ENCODE results near the gene AQP9.
A peak's percentile ranks its signal among the peaks of the same experiment; 100 is the strongest.
"Not testable (repeated sequence)": the region's sequence is repeated elsewhere in the genome, so short reads cannot be mapped to it uniquely, and the experiment has no call there.

Gene AQP9

GRCh38 chr15:58138106-58138505 lies at the start of gene AQP9:
TSS of gene AQP9 (plus strand) at chr15:58138381. CDS start at chr15:58138566, 185 bp downstream.
- no peak for DNase-seq

- no peak for DNase-seq
These were observed 42.8 kb upstream of the AQP9 start for GRCh38 chr15:58095415-58095814.

GRCh38 chr15:58096529-58097084 lies 41.6 kb upstream of the AQP9 start:
- DNase-seq = no peak

- DNase-seq = no peak
These were observed 34.7 kb upstream of the AQP9 start for GRCh38 chr15:58103482-58103881.

GRCh38 chr15:58108117-58108516 lies 30.1 kb upstream of the AQP9 start:
- DNase-seq = no peak

GRCh38 chr15:58109419-58109818 lies 28.8 kb upstream of the AQP9 start:
- no peak for DNase-seq

- DNase-seq = no peak
These were observed 27.0 kb upstream of the AQP9 start for GRCh38 chr15:58110999-58111717.

GRCh38 chr15:58111718-58112104 lies 26.5 kb upstream of the AQP9 start:
- no peak for DNase-seq

GRCh38 chr15:58113358-58113757 lies 24.8 kb upstream of the AQP9 start:
- not testable (repeated sequence) for DNase-seq

- no peak for DNase-seq
These were observed 23.8 kb upstream of the AQP9 start for GRCh38 chr15:58114388-58114787.

GRCh38 chr15:58114812-58115211 lies 23.4 kb upstream of the AQP9 start:
- no peak for DNase-seq

- peak in 1 of 2 experiments; percentile 2 for DNase-seq
These were observed 22.5 kb upstream of the AQP9 start for GRCh38 chr15:58115692-58116091.

- no peak for DNase-seq
These were observed 20.6 kb upstream of the AQP9 start for GRCh38 chr15:58117619-58118018.

- no peak for DNase-seq
These were observed 19.9 kb upstream of the AQP9 start for GRCh38 chr15:58118272-58118671.

- DNase-seq = no peak
These were observed 19.2 kb upstream of the AQP9 start for GRCh38 chr15:58119016-58119415.

- DNase-seq = no peak
These were observed 13.6 kb upstream of the AQP9 start for GRCh38 chr15:58124585-58124984.

- DNase-seq = no peak
These were observed 12.8 kb upstream of the AQP9 start for GRCh38 chr15:58125333-58125732.

- DNase-seq = no peak
These were observed 3.3 kb upstream of the AQP9 start for GRCh38 chr15:58134886-58135285.

- DNase-seq = no peak
These were observed 2.5 kb upstream of the AQP9 start for GRCh38 chr15:58135511-58136174.

GRCh38 chr15:58136731-58137130 lies 1.4 kb upstream of the AQP9 start:
- no peak for DNase-seq

- no peak for DNase-seq
These were observed 495 bp upstream of the AQP9 start for GRCh38 chr15:58137686-58138085.

- DNase-seq = no peak
These were observed 1.3 kb downstream of the AQP9 start for GRCh38 chr15:58139276-58139988.

GRCh38 chr15:58139989-58140522 lies 1.9 kb downstream of the AQP9 start:
- DNase-seq = no peak
